Psoas muscle (tissue), 8 donors: ENCODE results near the gene TESK1. TPM values are rescaled to one million over a fixed set of nuclear protein-coding genes. Genes with fewer than 3 reads are reported as not detected.

ENCODE experiments used
- ATAC-seq, 4 donors: fragments of 200-7000 bp; cut with Tn5 transposase; one replicate each; pipeline ENCODE4 v1.9.1; 2020; ENCODE audit warnings: moderate library complexity in 3 of 4, mild to moderate bottlenecking in 2 of 4
- DNase-seq, 2 donors: peaks; one replicate each; pipeline ENCODE4 v3.0.0-alpha.2; 2020
- H3K27ac ChIP-seq: fragments of 200-600 bp; one replicate; pipeline ENCODE4 v1.8.0; 2022
- H3K27me3 ChIP-seq, 3 donors: fragments of 200-600 bp in 1 of 3; one replicate each; pipeline versions ENCODE4 v1.6.1 to v1.8.0; 2013 to 2022; ENCODE audit warnings: low read length in 2 of 3, mild to moderate bottlenecking in 2 of 3, moderate library complexity in 1 of 3; ENCODE audit not compliant: insufficient read depth in 3 of 3
- H3K36me3 ChIP-seq, 2 donors: fragments of 200-600 bp in 1 of 2; one replicate each; pipeline versions ENCODE4 v1.6.1 to v1.8.0; 2013 to 2022; ENCODE audit warnings: low read depth in 1 of 2, mild to moderate bottlenecking in 1 of 2, moderate library complexity in 1 of 2; ENCODE audit not compliant: insufficient read depth in 1 of 2
- H3K4me1 ChIP-seq: fragments of 200-600 bp; one replicate; pipeline ENCODE4 v1.8.0; 2022
- H3K4me3 ChIP-seq: fragments of 200-600 bp; one replicate; pipeline ENCODE4 v1.8.0; 2022; ENCODE audit warnings: mild to moderate bottlenecking
- H3K9me3 ChIP-seq: fragments of 200-600 bp; one replicate; pipeline ENCODE4 v1.8.0; 2022
- CTCF ChIP-seq: fragments of 200-600 bp; IDR thresholded peaks from one replicate; pipeline ENCODE4 v1.8.0; 2022; ENCODE audit warnings: antibody characterized with exemption
- WGBS, 3 donors: extraction: QIAGEN DNeasy Blood & Tissue Kit; methylation state at CpG; one replicate each; pipeline versions ENCODE4 v1.1.6 to v1.1.7; 2013; 5-methylcytosine and 5-hydroxymethylcytosine counted together
- intact Hi-C, 2 donors: fragments of 100-400 bp; cut with DNase I; formaldehyde crosslinking; loops; one replicate each; pipeline versions ENCODE4 v1.11.0 to v1.14.2; 2022
- polyA plus RNA-seq, 3 donors: library from polyadenylated mRNA; stranded (reverse); fragments of 200-250 nt; gene quantifications; one replicate each; pipeline ENCODE4 v1.2.3, GENCODE V29; 2013
- total RNA-seq, 4 donors: library from RNA; stranded (reverse); fragmentation: NEBNext Ultra II Directional in 2 of 4; extraction: Animal tissue kit (Norgen Biotek cat#: 25700) in 2 of 4; gene quantifications; one replicate each; pipeline versions ENCODE4 v1.2.1 to v1.2.4, GENCODE V29; 2021 to 2023
- donor health status: healthy with polysubstance abuse.
- donor health status: DM: no; HTN: no; CAD: no; lungs with moderate emphysema.
- donor health status: Bipolar disorder and iron deficiency.
- donor health status: healthy.
- donor health status: DM: yes; HTN: yes; CAD: no.
- donor health status: DM: no; HTN: no; CAD: no.
- donor health status: DM: no; HTN: no; CAD: no.
- donor health status: DM: yes; HTN: yes; CAD: no.

Gene TESK1
- total and polyA plus RNA-seq, 7 donors = 44.4 to 81.0 (median 60.1) TPM

GRCh38 chr9:35558185-35558584 lies 46.9 kb upstream of the TESK1 start:
- Histone ChIP-seq H3K27me3 (no peaks in the 10 kb centered on the region), H3K27ac (peak overlapping the region; percentile 90), H3K4me1 (peaks cover 76% of the 10 kb centered on the region), H3K36me3 (peaks cover 9 to 63% of the 10 kb centered on the region in 2 donors), H3K4me3 (no peak overlapping the region), H3K9me3 (no peaks in the 10 kb centered on the region)
- no peak for TF ChIP-seq CTCF
- ATAC-seq (no peak), DNase-seq (no peak)
- WGBS, 3 donors = 88 to 92% (median 89%) methylated on average over 11 of the region's 11 CpGs
- intact Hi-C loops = loop anchor here in 1 of 2 donors (5.0 kb wide), 1 partner anchor 36 kb away; no protein-coding TSS in a partner anchor

DNA sequence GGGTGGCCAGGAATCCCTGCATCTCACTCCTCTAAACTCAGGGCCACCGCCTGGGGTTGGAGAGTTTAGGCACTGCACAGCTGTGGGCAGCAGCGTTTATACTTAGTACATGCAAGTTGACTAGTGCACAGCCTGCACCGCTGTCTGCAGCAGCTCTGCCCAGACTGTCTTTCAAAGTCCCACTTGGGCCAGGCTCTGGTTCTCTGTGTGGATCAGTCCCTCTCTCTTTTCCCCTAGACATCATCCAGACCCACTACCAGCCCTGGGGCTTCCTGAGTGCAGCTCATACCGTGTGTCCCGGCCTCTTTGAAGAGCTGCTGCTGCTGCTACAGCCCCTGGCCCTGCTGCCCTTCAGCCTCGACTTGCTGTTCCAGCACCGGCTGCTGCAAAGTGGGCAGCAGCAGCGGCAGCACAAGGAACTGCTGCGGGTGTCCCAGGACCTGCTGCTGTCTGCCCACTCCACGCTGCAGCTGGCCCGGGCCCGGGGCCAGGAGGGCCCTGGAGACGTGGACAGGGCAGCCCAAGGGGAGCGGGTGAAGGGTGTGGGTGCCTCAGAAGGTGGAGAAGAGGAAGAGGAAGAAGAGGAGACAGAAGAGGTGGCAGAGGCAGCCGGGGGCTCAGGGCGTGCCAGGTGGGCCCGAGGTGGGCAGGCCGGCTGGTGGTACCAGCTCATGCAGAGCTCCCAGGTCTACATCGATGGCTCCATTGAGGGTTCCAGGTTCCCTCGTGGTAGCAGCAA lies 45.1 kb upstream of the TESK1 start:
- Histone ChIP-seq H3K27me3 (no peaks in the 10 kb centered on the region), H3K4me3 (no peak overlapping the region), H3K36me3 (peaks cover 6 to 57% of the 10 kb centered on the region in 2 donors), H3K4me1 (peaks cover 80% of the 10 kb centered on the region), H3K27ac (peak overlapping the region; percentile 90), H3K9me3 (no peaks in the 10 kb centered on the region)
- intact Hi-C loops = loop anchor here (2.0 to 10.0 kb wide), 4 partner anchors 38 to 443 kb away; partner anchors contain the start of genes ATOSB (in 1 of the 2) and RUSC2 (in 1 of the 2)
- no peak for TF ChIP-seq CTCF
- no peak for ATAC-seq
- DNase-seq = no peak
- WGBS, 3 donors = 54 to 69% (median 56%) methylated on average over 20 of the region's 20 CpGs

DNA sequence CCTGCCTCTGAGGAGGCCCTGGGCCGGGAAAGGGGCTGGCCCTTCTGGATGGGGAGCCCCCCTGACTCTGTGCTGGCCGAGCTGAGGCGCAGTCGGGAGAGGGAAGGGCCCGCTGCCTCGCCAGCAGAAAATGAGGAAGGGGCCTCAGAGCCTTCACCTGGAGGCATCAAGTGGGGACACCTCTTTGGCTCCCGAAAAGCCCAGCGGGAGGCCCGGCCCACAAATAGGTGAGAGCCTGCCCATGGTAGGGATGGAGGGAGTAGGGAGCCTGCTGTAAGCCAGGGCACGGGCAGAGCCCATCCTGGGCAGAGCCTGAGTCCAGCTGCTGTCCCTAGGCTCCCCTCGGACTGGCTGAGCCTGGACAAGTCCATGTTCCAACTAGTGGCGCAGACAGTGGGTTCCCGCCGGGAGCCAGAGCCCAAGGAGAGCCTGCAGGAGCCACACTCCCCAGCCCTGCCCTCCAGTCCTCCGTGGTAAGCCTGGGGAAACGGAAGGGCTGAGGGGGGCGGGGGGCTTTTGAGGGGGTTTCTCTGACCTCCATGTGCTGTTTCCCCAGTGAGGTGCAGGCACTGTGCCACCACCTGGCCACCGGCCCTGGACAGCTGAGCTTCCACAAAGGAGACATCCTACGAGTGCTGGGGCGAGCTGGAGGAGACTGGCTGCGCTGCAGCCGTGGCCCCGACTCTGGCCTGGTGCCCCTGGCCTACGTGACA lies 44.3 kb upstream of the TESK1 start:
- peaks cover 84% of the 10 kb centered on the region for H3K4me1 ChIP-seq
- intact Hi-C loops = loop anchor here (2.0 to 10.0 kb wide), 3 partner anchors 70 to 443 kb away; partner anchors contain the start of genes ATOSB (in 1 of the 2) and RUSC2 (in 1 of the 2)

More for the DNA sequence above, 44.3 kb upstream of the TESK1 start:
- H3K4me3 ChIP-seq = peak overlapping the region; percentile 11
- H3K36me3 ChIP-seq = peaks cover 0 to 49% of the 10 kb centered on the region in 2 donors
- peak overlapping the region; percentile 90 for H3K27ac ChIP-seq
- 36 to 54% (median 38%) methylated on average over 21 to 24 of the region's 24 CpGs for WGBS, 3 donors
- no peak for TF ChIP-seq CTCF
- DNase-seq (peak; percentile 55 to 84), ATAC-seq (peak; percentile 11 to 23 (median 16))
- no peaks in the 10 kb centered on the region for H3K27me3 ChIP-seq
- no peaks in the 10 kb centered on the region for H3K9me3 ChIP-seq
